Testis (tissue), 2 donors: Measurements from ENCODE around the gene GLYATL3.
"Not testable (repeated sequence)": the region's sequence is repeated elsewhere in the genome, so short reads cannot be mapped to it uniquely, and the experiment has no call there.

Experiments used
- CTCF ChIP-seq, 3 experiments: fragments of 450-650 bp in 2 of 3; fragments of 200-600 bp in 1 of 3; sonication (generic) in 1 of 3; IDR thresholded peaks; one replicate each; pipeline ENCODE4 v1.5.1; 2016 to 2019; ENCODE audit warnings: antibody characterized with exemption in 3 of 3, mild to moderate bottlenecking in 2 of 3, moderate library complexity in 1 of 3
- POLR2A ChIP-seq: fragments of 450-650 bp; IDR thresholded peaks from one replicate; pipeline ENCODE4 v1.6.1; 2017; ENCODE audit warnings: antibody characterized with exemption, mild to moderate bottlenecking, moderate library complexity

- not testable (repeated sequence) for TF ChIP-seq CTCF (IDR thresholded peaks at IDR 0.05); POLR2A
Measured at GRCh38 chr6:49481846-49482245, 17.9 kb upstream of the GLYATL3 start.
